A172 (cell line): ENCODE results near the gene POLE3. TPM values are rescaled to one million over a fixed set of nuclear protein-coding genes. Genes with fewer than 3 reads are reported as not detected.
"Not testable (repeated sequence)": the region's sequence is repeated elsewhere in the genome, so short reads cannot be mapped to it uniquely, and the experiment has no call there.

Experiments
- DNase-seq: peaks from one replicate; pipeline ENCODE4 v3.0.0-alpha.2; 2015; ENCODE audit warnings: low spot score
- total RNA-seq: library from RNA; depleted of rRNA; stranded (reverse); fragments of >200 nt; shearing (Covaris generic); gene quantifications from 2 replicates; pipeline ENCODE4 v1.2.3, GENCODE V29; 2014; rRNA removed

Gene POLE3
- 87.5 and 104 TPM in 2 replicates for total RNA-seq

GRCh38 chr9:113410207-113410864 is at the start of gene POLE3, which contains the start of gene C9orf43:
POLE3 (minus strand) TSS chr9:113410675; CDS start chr9:113410293, 382 bp downstream.
C9orf43 (plus strand) TSS chr9:113410747; CDS start chr9:113413494, 2,747 bp downstream.
- DNase-seq = peak; percentile 84

- no peak for DNase-seq
Observed at GRCh38 chr9:113456235-113456634, 45.8 kb upstream of the POLE3 start.

GRCh38 chr9:113454914-113455761 is 44.7 kb upstream of the POLE3 start:
- DNase-seq = peak; percentile 75

GRCh38 chr9:113452113-113452605 is 41.7 kb upstream of the POLE3 start:
- no peak for DNase-seq

GRCh38 chr9:113449376-113449775 is 38.9 kb upstream of the POLE3 start:
- DNase-seq = no peak

- DNase-seq = peak; percentile 49
Observed at GRCh38 chr9:113446323-113446740, 35.9 kb upstream of the POLE3 start.

- no peak for DNase-seq
Observed at GRCh38 chr9:113444736-113445135, 34.3 kb upstream of the POLE3 start.

- not testable (repeated sequence) for DNase-seq
Observed at GRCh38 chr9:113437716-113438115, 27.2 kb upstream of the POLE3 start.

GRCh38 chr9:113436728-113437515 is 26.4 kb upstream of the POLE3 start:
- DNase-seq = no peak

GRCh38 chr9:113431191-113431590 is 20.7 kb upstream of the POLE3 start:
- no peak for DNase-seq

GRCh38 chr9:113428062-113428615 is 17.7 kb upstream of the POLE3 start:
- DNase-seq = no peak

GRCh38 chr9:113427629-113428028 is 17.2 kb upstream of the POLE3 start:
- no peak for DNase-seq

GRCh38 chr9:113426701-113427100 is 16.2 kb upstream of the POLE3 start:
- no peak for DNase-seq

GRCh38 chr9:113425072-113425471 is 14.6 kb upstream of the POLE3 start:
- no peak for DNase-seq

GRCh38 chr9:113421726-113422125 is 11.3 kb upstream of the POLE3 start:
- DNase-seq = no peak

- DNase-seq = no peak
Observed at GRCh38 chr9:113417370-113417769, 6.9 kb upstream of the POLE3 start.

- DNase-seq = no peak
Observed at GRCh38 chr9:113416149-113416721, 5.8 kb upstream of the POLE3 start.

GRCh38 chr9:113409883-113410206 is 630 bp downstream of the POLE3 start:
- no peak for DNase-seq

GRCh38 chr9:113409481-113409880 is 994 bp downstream of the POLE3 start:
- DNase-seq = no peak

- peak; percentile 37 for DNase-seq
Observed at GRCh38 chr9:113406873-113407511, 3.5 kb downstream of the POLE3 start.

GRCh38 chr9:113406353-113406752 is 4.1 kb downstream of the POLE3 start:
- DNase-seq = not testable (repeated sequence)
